ENCODE data around the gene OCA2.

The OCA2 gene

DNA sequence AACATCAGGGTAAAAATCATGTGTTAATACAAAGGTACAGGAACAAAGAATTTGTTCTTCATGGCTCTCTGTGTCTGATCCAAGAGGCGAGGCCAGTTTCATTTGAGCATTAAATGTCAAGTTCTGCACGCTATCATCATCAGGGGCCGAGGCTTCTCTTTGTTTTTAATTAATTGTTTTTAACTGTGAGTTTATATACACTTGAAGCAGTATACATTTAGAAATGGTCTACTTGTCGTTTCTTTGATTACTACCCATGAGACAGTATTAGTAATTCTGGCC, 21.2 kb upstream of the OCA2 start:
- TF ChIP-seq POLR2AphosphoS5 (IDR thresholded peaks at IDR 0.05; ENCODE audit: low read depth, low read length) = no peak
- no peak for TF ChIP-seq TAF1 (IDR thresholded peaks at IDR 0.05; ENCODE audit: borderline replicate concordance, insufficient read depth, low read length)
- no peak for TF ChIP-seq FOXP2 (optimal IDR thresholded peaks at IDR 0.05; ENCODE audit: borderline replicate concordance, extremely low read depth, extremely low read length, insufficient read depth)
- TF ChIP-seq, protein P1, sequence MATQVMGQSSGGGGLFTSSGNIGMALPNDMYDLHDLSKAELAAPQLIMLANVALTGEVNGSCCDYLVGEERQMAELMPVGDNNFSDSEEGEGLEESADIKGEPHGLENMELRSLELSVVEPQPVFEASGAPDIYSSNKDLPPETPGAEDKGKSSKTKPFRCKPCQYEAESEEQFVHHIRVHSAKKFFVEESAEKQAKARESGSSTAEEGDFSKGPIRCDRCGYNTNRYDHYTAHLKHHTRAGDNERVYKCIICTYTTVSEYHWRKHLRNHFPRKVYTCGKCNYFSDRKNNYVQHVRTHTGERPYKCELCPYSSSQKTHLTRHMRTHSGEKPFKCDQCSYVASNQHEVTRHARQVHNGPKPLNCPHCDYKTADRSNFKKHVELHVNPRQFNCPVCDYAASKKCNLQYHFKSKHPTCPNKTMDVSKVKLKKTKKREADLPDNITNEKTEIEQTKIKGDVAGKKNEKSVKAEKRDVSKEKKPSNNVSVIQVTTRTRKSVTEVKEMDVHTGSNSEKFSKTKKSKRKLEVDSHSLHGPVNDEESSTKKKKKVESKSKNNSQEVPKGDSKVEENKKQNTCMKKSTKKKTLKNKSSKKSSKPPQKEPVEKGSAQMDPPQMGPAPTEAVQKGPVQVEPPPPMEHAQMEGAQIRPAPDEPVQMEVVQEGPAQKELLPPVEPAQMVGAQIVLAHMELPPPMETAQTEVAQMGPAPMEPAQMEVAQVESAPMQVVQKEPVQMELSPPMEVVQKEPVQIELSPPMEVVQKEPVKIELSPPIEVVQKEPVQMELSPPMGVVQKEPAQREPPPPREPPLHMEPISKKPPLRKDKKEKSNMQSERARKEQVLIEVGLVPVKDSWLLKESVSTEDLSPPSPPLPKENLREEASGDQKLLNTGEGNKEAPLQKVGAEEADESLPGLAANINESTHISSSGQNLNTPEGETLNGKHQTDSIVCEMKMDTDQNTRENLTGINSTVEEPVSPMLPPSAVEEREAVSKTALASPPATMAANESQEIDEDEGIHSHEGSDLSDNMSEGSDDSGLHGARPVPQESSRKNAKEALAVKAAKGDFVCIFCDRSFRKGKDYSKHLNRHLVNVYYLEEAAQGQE (IDR thresholded peaks at IDR 0.05; ENCODE audit: insufficient read depth in 1 of 2, low read depth in 2 of 2, low read length in 2 of 2) = no peak
- no peak for TF ChIP-seq SIN3A (IDR thresholded peaks at IDR 0.05; ENCODE audit: borderline replicate concordance, insufficient read depth, low read length)

DNA sequence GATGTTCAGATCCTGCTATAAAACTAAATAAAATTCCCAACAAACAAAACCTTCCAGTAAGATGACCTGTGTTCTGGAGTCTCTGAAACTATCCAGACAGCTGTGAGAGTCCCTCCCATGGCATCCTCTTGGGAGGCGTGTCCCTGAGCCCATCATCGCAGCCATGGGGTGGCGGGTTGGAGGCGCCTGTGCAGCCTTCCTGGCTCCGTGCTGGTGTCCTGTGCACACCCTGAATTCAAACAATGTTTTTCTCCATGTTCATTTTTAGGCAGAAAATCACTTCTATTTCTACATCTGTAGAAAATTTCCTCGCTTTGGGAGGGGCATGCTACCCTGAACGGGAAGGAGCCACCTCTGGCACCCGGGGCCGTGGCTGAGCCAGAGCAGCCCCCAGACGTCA, 19.4 kb upstream of the OCA2 start:
- no peak for TF ChIP-seq FOXP2 (optimal IDR thresholded peaks at IDR 0.05; ENCODE audit: borderline replicate concordance, extremely low read depth, extremely low read length, insufficient read depth)
- TF ChIP-seq SIN3A (IDR thresholded peaks at IDR 0.05; ENCODE audit: borderline replicate concordance, insufficient read depth, low read length) = no peak
- TF ChIP-seq, protein P1 (IDR thresholded peaks at IDR 0.05; ENCODE audit: insufficient read depth in 1 of 2, low read depth in 2 of 2, low read length in 2 of 2) = no peak
- TF ChIP-seq POLR2AphosphoS5 (IDR thresholded peaks at IDR 0.05; ENCODE audit: low read depth, low read length) = no peak

DNA sequence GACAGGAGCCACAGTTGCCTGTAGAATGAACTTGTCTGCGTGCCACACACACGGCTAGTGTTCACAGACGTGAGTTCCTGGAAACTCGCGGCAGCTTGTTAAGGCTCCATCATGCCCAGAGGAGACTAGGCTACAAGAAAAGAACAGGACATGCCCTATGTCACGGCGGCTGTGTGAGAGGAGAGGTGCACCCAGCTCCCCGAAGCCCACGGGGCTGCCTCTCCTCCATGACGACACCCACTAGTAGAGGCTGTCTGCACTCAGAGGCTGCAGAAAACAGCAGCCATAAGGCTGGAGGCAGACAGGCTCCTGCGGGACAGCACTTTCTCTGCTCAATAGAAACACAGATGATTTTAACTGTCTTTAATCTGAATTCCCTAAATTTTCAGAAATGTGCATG, 19.0 kb upstream of the OCA2 start:
- TF ChIP-seq SIN3A (IDR thresholded peaks at IDR 0.05; ENCODE audit: borderline replicate concordance, insufficient read depth, low read length) (no peak), POLR2AphosphoS5 (IDR thresholded peaks at IDR 0.05; ENCODE audit: low read depth, low read length) (no peak), TAF1 (IDR thresholded peaks at IDR 0.05; ENCODE audit: borderline replicate concordance, insufficient read depth, low read length) (no peak), FOXP2 (optimal IDR thresholded peaks at IDR 0.05; ENCODE audit: borderline replicate concordance, extremely low read depth, extremely low read length, insufficient read depth) (no peak)
- TF ChIP-seq, protein P1 (IDR thresholded peaks at IDR 0.05; ENCODE audit: insufficient read depth in 1 of 2, low read depth in 2 of 2, low read length in 2 of 2) = no peak

DNA sequence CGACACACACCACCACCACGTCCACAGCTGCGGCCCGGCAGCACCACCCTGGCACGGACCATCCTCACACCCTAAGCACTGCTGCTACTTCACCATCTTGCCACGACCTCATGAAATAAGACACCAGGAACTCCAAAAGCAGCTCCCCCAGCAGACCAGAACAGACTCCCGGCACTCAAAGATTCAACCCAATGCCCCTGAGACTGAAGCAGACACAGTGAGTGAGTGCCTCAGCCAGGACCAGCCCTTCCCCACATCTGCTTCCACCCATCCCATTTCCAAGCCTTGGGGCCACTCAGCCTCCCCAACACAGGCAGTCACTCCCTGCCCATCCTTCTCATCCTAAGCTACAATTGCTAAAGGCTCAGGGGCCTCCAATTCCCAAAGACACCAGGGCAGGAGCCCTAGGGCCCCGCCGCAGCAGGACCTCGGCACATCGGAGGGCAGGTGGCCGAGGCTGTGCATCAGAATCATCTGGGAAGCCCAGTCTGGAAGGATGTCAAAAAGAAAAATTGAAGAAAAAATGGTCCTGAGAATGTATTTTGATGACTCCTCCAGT, 18.4 kb upstream of the OCA2 start:
- no peak for TF ChIP-seq SIN3A (IDR thresholded peaks at IDR 0.05; ENCODE audit: borderline replicate concordance, insufficient read depth, low read length)
- TF ChIP-seq, protein P1 (IDR thresholded peaks at IDR 0.05; ENCODE audit: insufficient read depth in 1 of 2, low read depth in 2 of 2, low read length in 2 of 2) = no peak
- no peak for TF ChIP-seq FOXP2 (optimal IDR thresholded peaks at IDR 0.05; ENCODE audit: borderline replicate concordance, extremely low read depth, extremely low read length, insufficient read depth)

Measured in PFSK-1 (cell line).